Measurements from ENCODE around the gene DENND5B. TPM values are rescaled to one million over a fixed set of nuclear protein-coding genes. Genes with fewer than 3 reads are reported as not detected.

Gene DENND5B
- total RNA-seq, 1 experiment from 2014 or later = 9.2 TPM

DNA sequence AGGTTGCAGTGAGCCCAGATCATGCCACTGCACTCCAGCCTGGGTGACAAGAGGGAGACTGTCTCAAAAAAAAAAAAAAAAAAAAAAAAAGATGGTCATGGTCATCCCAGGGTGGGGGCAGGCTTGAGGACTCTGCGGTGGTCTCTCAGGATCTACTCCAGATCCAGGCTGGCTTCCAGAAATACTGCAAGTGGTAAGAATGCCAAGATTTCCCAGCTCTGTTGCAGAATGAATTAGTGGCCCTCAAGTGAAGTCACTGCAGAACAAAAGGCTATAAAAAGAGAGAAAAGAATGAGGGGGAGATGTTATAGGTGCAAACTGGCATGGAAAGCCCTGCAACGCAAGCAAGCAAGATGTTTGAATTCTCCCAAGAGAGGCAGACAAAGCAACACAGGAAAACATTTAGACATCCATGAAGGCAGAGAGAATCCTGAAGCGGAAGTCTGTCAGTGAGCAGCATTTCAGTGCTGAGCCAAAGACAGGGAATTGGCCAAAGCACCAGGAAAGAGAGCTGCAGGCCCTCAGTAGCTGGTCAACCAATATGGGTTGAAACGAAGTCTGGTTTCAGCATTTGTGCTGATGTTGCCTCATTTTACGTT, 36.6 kb upstream of the DENND5B start:
- Histone ChIP-seq H3K27ac (no peak overlapping the region), H4K20me1 (ENCODE audit: insufficient read depth) (no peaks in the 10 kb centered on the region), H3K36me3 (ENCODE audit: low read depth) (no peaks in the 10 kb centered on the region), H3F3A (ENCODE audit: insufficient read depth, low read depth) (no peaks in the 10 kb centered on the region), H3K4me3 (no peak overlapping the region), H3K4me1 (replicated peaks; ENCODE audit: insufficient read depth) (no peaks in the 10 kb centered on the region), H3K9me3 (ENCODE audit: insufficient read depth, low read depth) (no peaks in the 10 kb centered on the region), H2AFZ (no peak overlapping the region), H3K27me3 (ENCODE audit: insufficient read depth, low read depth) (no peaks in the 10 kb centered on the region), H3K9me2 (ENCODE audit: insufficient read depth) (no peaks in the 10 kb centered on the region), H3K4me2 (no peak overlapping the region), H3K79me2 (ENCODE audit: low read depth) (no peaks in the 10 kb centered on the region)
- POLR2A ChIA-PET (ENCODE audit: unreplicated experiment) = interaction anchor here (0.7 kb wide), 2 partner anchors 22 to 156 kb away, joined by 5 to 32 read pairs; no protein-coding TSS in a partner anchor
- no TSS peak for BruUV-seq (replicated peaks)
- CTCF ChIA-PET = interaction anchor here (0.6 kb wide), 1 partner anchor 18 kb away, joined by 9 read pairs; no protein-coding TSS in a partner anchor
- TF ChIP-seq EZH2 (IDR thresholded peaks at IDR 0.05; ENCODE audit: low read depth) = no peak
- TF ChIP-seq, protein P1, sequence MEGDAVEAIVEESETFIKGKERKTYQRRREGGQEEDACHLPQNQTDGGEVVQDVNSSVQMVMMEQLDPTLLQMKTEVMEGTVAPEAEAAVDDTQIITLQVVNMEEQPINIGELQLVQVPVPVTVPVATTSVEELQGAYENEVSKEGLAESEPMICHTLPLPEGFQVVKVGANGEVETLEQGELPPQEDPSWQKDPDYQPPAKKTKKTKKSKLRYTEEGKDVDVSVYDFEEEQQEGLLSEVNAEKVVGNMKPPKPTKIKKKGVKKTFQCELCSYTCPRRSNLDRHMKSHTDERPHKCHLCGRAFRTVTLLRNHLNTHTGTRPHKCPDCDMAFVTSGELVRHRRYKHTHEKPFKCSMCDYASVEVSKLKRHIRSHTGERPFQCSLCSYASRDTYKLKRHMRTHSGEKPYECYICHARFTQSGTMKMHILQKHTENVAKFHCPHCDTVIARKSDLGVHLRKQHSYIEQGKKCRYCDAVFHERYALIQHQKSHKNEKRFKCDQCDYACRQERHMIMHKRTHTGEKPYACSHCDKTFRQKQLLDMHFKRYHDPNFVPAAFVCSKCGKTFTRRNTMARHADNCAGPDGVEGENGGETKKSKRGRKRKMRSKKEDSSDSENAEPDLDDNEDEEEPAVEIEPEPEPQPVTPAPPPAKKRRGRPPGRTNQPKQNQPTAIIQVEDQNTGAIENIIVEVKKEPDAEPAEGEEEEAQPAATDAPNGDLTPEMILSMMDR (conservative IDR thresholded peaks at IDR 0.05) = no peak
- intact Hi-C loops (cut with micrococcal nuclease; ENCODE audit: unreplicated experiment) = no loop called here
- no peak for DNase-seq

DNA sequence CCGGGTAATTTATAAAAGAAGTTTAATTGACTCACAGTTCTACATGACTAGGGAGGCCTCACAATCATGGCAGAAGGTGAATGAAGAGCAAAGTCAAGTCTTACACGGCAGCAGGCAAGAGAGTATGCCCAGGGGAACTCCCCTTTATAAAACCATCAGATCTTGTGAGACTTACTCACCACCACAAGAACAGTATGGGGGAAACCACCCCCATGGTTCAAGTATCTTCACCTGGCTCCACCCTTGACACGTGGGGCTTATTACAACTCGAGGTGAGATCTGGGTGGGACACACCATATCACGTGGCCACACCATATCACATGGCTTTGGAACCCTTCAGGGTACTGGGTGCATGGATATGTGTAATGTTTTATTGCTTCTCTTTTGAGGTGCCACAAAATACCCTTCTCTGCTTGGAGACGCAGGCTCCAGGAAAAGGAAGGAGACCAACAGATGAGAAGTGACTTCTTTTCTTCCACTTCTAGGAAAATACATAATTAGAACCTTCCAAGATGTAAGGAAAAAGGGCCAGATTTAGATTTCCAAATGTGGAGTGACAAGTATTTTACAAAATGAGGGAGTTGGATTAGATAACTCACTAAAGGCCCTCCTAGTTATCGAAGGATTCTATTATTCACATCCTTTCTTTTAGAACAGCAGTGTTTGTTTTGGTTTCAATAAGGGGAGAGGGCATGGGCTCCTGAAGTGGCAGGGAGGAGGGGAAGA, 35.5 kb upstream of the DENND5B start:
- DNase-seq = no peak
- H3K4me3 ChIP-seq = no peak overlapping the region
- H3K79me2 ChIP-seq (ENCODE audit: low read depth) = no peaks in the 10 kb centered on the region
- H3K9me3 ChIP-seq (ENCODE audit: insufficient read depth, low read depth) = no peaks in the 10 kb centered on the region
- no peak overlapping the region for H3K4me2 ChIP-seq
- POLR2A ChIA-PET (ENCODE audit: unreplicated experiment) = interaction anchor here (0.7 kb wide), 2 partner anchors 21 to 155 kb away, joined by 5 to 32 read pairs; no protein-coding TSS in a partner anchor
- no peaks in the 10 kb centered on the region for H3K36me3 ChIP-seq (ENCODE audit: low read depth)
- H3K27ac ChIP-seq = no peak overlapping the region
- no peaks in the 10 kb centered on the region for H3K4me1 ChIP-seq (replicated peaks; ENCODE audit: insufficient read depth)
- CTCF ChIA-PET = no interaction called here
- no peaks in the 10 kb centered on the region for H3K27me3 ChIP-seq (ENCODE audit: insufficient read depth, low read depth)
- BruUV-seq (replicated peaks) = no TSS peak
- no peaks in the 10 kb centered on the region for H3F3A ChIP-seq (ENCODE audit: insufficient read depth, low read depth)
- intact Hi-C loops (cut with micrococcal nuclease; ENCODE audit: unreplicated experiment) = no loop called here
- H4K20me1 ChIP-seq (ENCODE audit: insufficient read depth) = no peaks in the 10 kb centered on the region
- no peak for TF ChIP-seq EZH2 (IDR thresholded peaks at IDR 0.05; ENCODE audit: low read depth)
- TF ChIP-seq, protein P1 (conservative IDR thresholded peaks at IDR 0.05) = no peak
- H3K9me2 ChIP-seq (ENCODE audit: insufficient read depth) = no peaks in the 10 kb centered on the region
- no peak overlapping the region for H2AFZ ChIP-seq

DNA sequence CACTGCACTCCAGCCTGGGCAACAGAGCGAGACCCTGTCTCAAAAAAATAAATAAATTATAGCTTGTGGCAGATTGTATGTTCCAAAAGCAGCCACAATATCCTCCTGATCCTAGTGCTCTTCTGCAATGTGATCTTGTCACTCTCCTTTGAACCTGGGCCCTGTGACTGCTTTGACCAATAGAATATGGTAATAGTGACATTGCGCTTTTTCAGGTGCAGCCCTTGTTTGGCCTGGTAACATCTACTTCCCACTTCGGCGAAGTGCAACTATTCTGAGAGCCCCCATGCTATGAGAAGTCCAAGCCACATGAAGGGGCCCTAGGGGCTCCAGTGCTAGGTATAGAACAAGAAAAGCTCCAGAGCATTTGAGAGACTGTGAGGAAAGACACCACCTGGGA, 31.1 kb upstream of the DENND5B start:
- Histone ChIP-seq H3K27me3 (ENCODE audit: insufficient read depth, low read depth) (no peaks in the 10 kb centered on the region), H3K9me3 (ENCODE audit: insufficient read depth, low read depth) (no peaks in the 10 kb centered on the region), H3K4me2 (no peak overlapping the region), H4K20me1 (ENCODE audit: insufficient read depth) (no peaks in the 10 kb centered on the region), H2AFZ (no peak overlapping the region), H3K27ac (no peak overlapping the region), H3K79me2 (ENCODE audit: low read depth) (no peaks in the 10 kb centered on the region), H3K36me3 (ENCODE audit: low read depth) (no peaks in the 10 kb centered on the region), H3K9me2 (ENCODE audit: insufficient read depth) (no peaks in the 10 kb centered on the region), H3K4me3 (no peak overlapping the region), H3K4me1 (replicated peaks; ENCODE audit: insufficient read depth) (no peaks in the 10 kb centered on the region), H3F3A (ENCODE audit: insufficient read depth, low read depth) (no peaks in the 10 kb centered on the region)
- ChIA-PET POLR2A (ENCODE audit: unreplicated experiment) (no interaction called here), CTCF (no interaction called here)
- BruUV-seq (replicated peaks) = no TSS peak
- intact Hi-C loops (cut with micrococcal nuclease; ENCODE audit: unreplicated experiment) = no loop called here
- no peak for DNase-seq
- no peak for TF ChIP-seq EZH2 (IDR thresholded peaks at IDR 0.05; ENCODE audit: low read depth)
- TF ChIP-seq, protein P1 (conservative IDR thresholded peaks at IDR 0.05) = no peak
